T-helper 1 cell treated with Interleukin-12 subunit alpha and Interleukin-12 subunit beta and Interleukin-4 antibody, amounts not matched to agents 30 μg/mL and 1 μg/mL, for 36 hours (primary cell): ENCODE measurements around the gene PEX16.

Experiments
- H3K27ac Mint-ChIP-seq: one replicate; pipeline ENCODE4 v1.8.0; 2021; ENCODE audit warnings: mild to moderate bottlenecking, mixed read lengths
- H3K27me3 Mint-ChIP-seq: one replicate; pipeline ENCODE4 v1.8.0; 2021; ENCODE audit warnings: low read depth, mixed read lengths
- H3K36me3 Mint-ChIP-seq: one replicate; pipeline ENCODE4 v1.8.0; 2021; ENCODE audit warnings: low read depth, mixed read lengths
- H3K4me1 Mint-ChIP-seq: one replicate; pipeline ENCODE4 v1.8.0; 2021; ENCODE audit warnings: low read depth, mixed read lengths
- H3K4me3 Mint-ChIP-seq: one replicate; pipeline ENCODE4 v1.8.0; 2021; ENCODE audit warnings: mild to moderate bottlenecking, moderate library complexity, mixed read lengths
- H3K9me3 Mint-ChIP-seq: one replicate; pipeline ENCODE4 v1.8.0; 2021; ENCODE audit warnings: mixed read lengths

Gene PEX16

DNA sequence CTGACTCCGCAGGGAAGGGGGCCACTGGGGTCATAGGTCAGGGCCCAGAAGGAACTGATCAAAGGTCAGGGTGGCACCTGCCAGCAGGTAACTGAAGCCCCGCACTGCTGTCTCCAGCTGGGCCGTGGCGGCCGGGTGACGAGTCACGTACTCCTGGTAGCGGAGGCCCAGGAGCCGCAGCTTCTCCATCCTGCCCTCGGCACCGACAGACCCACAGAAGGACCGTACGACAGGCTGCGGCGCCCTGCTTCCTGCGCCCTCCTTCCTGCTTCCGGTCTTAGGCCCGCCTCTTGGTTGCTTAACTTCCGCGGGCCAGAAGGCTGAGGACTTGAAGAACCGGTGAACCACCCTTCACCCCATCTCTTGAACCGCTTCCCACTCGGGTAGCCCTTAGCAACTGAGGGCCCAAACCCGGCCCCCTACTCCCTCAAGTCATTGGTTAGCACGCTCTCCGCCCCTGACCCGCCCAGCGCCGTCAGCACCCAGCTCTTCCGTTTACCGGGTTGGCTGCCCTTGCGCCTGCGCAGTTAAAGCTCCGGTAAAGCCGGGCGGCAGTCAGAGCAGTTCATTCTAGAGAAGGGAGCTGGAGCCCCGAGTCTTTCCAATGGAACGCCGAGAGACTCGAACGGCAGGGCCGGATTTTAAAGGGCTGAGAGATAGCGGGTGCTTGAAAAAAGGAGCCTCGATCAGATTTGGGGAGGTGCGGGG, at the start of gene PEX16:
Gene PEX16, minus strand, starts transcription at position 255 of the 708 bp plus-strand sequence. Its CDS starts 66 bp downstream, at position 189.
- Mint-ChIP-seq H3K4me3 (peak within 1 kb of the TSS; percentile 86), H3K27me3 (peaks cover 12% of the 10 kb centered on the region), H3K4me1 (peaks cover 13% of the 10 kb centered on the region), H3K36me3 (peaks cover 8% of the 10 kb centered on the region), H3K9me3 (no peaks in the 10 kb centered on the region), H3K27ac (peak within 1 kb of the TSS; percentile 96)

GRCh38 chr11:45964911-45965389, 47.3 kb upstream of the PEX16 start:
- Mint-ChIP-seq H3K9me3 (no peaks in the 10 kb centered on the region), H3K27ac (no peak overlapping the region), H3K27me3 (no peaks in the 10 kb centered on the region), H3K4me3 (no peak overlapping the region), H3K4me1 (no peaks in the 10 kb centered on the region), H3K36me3 (peaks cover 12% of the 10 kb centered on the region)

GRCh38 chr11:45961751-45962240, 44.1 kb upstream of the PEX16 start:
- Mint-ChIP-seq H3K4me3 (no peak overlapping the region), H3K36me3 (peaks cover 12% of the 10 kb centered on the region), H3K27ac (no peak overlapping the region), H3K4me1 (no peaks in the 10 kb centered on the region), H3K27me3 (no peaks in the 10 kb centered on the region), H3K9me3 (no peaks in the 10 kb centered on the region)

GRCh38 chr11:45960387-45961095, 42.9 kb upstream of the PEX16 start:
- no peaks in the 10 kb centered on the region for H3K27me3 Mint-ChIP-seq
- H3K9me3 Mint-ChIP-seq, result no peaks in the 10 kb centered on the region

DNA sequence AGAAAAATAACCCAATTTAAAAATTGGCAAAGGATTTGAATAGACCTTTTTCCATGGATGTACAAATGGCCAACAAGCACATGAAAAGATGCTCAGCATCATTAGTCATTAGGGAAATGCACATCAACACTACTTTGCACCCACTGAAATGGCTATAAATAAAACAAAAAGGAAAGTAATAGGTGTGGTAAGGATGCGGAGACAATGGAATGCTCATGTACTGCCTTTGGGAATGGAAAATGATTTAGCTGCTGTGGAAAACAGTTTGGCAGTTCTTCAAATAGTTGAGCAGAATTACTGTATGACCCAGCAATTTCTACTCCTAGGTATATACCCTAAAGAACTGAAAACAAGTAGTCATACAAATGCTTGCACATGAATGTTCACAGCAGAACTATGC, 42.2 kb upstream of the PEX16 start:
- Mint-ChIP-seq H3K4me1 (no peaks in the 10 kb centered on the region), H3K9me3 (no peaks in the 10 kb centered on the region)

More at GRCh38 chr11:45960387-45961095, 42.9 kb upstream of the PEX16 start:
- H3K36me3 Mint-ChIP-seq, result peaks cover 15% of the 10 kb centered on the region
- H3K4me1 Mint-ChIP-seq, result no peaks in the 10 kb centered on the region
- no peak overlapping the region for H3K4me3 Mint-ChIP-seq
- H3K27ac Mint-ChIP-seq, result no peak overlapping the region

GRCh38 chr11:45949992-45950407, 32.3 kb upstream of the PEX16 start:
- Mint-ChIP-seq H3K4me1 (no peaks in the 10 kb centered on the region), H3K27me3 (no peaks in the 10 kb centered on the region), H3K27ac (no peak overlapping the region), H3K36me3 (peaks cover 20% of the 10 kb centered on the region), H3K9me3 (no peaks in the 10 kb centered on the region), H3K4me3 (no peak overlapping the region)

More for the DNA sequence above, 42.2 kb upstream of the PEX16 start:
- no peak overlapping the region for H3K27ac Mint-ChIP-seq
- no peaks in the 10 kb centered on the region for H3K27me3 Mint-ChIP-seq
- no peak overlapping the region for H3K4me3 Mint-ChIP-seq
- H3K36me3 Mint-ChIP-seq, result peaks cover 19% of the 10 kb centered on the region

- no peaks in the 10 kb centered on the region for H3K27me3 Mint-ChIP-seq
- no peak overlapping the region for H3K27ac Mint-ChIP-seq
- H3K36me3 Mint-ChIP-seq, result peaks cover 23% of the 10 kb centered on the region
- no peaks in the 10 kb centered on the region for H3K9me3 Mint-ChIP-seq
- no peak overlapping the region for H3K4me3 Mint-ChIP-seq
- H3K4me1 Mint-ChIP-seq, result no peaks in the 10 kb centered on the region
These were observed 30.7 kb upstream of the PEX16 start for GRCh38 chr11:45948356-45948755.

DNA sequence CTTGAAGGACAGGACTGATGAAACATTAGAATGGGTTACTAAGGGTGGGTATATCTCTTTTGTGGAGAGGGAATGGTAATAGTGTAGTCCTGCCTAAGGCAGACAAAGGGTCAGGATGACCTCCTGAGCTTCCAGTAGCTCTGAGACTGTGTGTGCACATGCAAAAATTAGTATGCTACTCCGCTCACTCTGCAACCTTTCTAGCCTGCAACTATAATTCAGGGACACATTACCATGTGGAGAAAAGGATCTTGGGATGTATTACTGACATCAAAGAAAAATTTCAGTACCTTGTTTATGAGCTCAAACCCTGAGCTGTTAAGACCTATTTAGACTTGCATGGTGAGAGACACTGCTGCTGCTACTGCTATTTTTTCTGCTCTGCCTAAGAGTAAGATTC, 30.2 kb upstream of the PEX16 start:
- Mint-ChIP-seq H3K27me3 (no peaks in the 10 kb centered on the region), H3K9me3 (no peaks in the 10 kb centered on the region), H3K27ac (no peak overlapping the region), H3K36me3 (peaks cover 23% of the 10 kb centered on the region), H3K4me3 (no peak overlapping the region), H3K4me1 (no peaks in the 10 kb centered on the region)

- H3K9me3 Mint-ChIP-seq, result no peaks in the 10 kb centered on the region
- peaks cover 27% of the 10 kb centered on the region for H3K36me3 Mint-ChIP-seq
- no peaks in the 10 kb centered on the region for H3K4me1 Mint-ChIP-seq
- H3K4me3 Mint-ChIP-seq, result no peak overlapping the region
- H3K27ac Mint-ChIP-seq, result no peak overlapping the region
- no peaks in the 10 kb centered on the region for H3K27me3 Mint-ChIP-seq
These were observed 27.8 kb upstream of the PEX16 start for GRCh38 chr11:45945397-45945999.

GRCh38 chr11:45942381-45942780, 24.7 kb upstream of the PEX16 start:
- Mint-ChIP-seq H3K27me3 (no peaks in the 10 kb centered on the region), H3K36me3 (peaks cover 21% of the 10 kb centered on the region), H3K9me3 (no peaks in the 10 kb centered on the region), H3K4me1 (no peaks in the 10 kb centered on the region), H3K27ac (no peak overlapping the region), H3K4me3 (no peak overlapping the region)

- Mint-ChIP-seq H3K36me3 (peaks cover 24% of the 10 kb centered on the region), H3K9me3 (no peaks in the 10 kb centered on the region), H3K27ac (no peak overlapping the region), H3K4me1 (no peaks in the 10 kb centered on the region), H3K27me3 (no peaks in the 10 kb centered on the region), H3K4me3 (no peak overlapping the region)
These were observed 23.6 kb upstream of the PEX16 start for GRCh38 chr11:45941285-45941684.

DNA sequence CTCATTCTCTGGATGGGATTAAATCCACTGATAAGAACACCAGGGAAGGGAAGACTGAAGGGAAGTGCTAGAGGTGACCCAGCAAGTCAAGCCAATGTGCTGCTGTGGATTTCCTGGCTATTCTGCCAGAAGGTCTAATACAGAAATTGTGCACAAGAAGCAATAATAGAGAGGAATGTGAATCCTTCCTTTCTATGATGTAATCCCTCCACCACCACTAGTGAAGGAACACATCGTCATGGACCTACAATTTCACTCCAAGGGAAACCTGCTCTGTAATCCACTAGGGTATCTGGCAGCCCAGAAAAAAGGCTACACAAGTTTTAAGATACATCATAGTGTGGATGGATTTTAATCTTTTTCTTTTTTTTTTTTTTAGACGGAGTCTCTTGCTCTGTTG, 22.2 kb upstream of the PEX16 start:
- no peaks in the 10 kb centered on the region for H3K9me3 Mint-ChIP-seq
- H3K27ac Mint-ChIP-seq, result no peak overlapping the region
- H3K27me3 Mint-ChIP-seq, result no peaks in the 10 kb centered on the region
- H3K36me3 Mint-ChIP-seq, result peaks cover 14% of the 10 kb centered on the region
- no peak overlapping the region for H3K4me3 Mint-ChIP-seq
- no peaks in the 10 kb centered on the region for H3K4me1 Mint-ChIP-seq

- Mint-ChIP-seq H3K4me1 (no peaks in the 10 kb centered on the region), H3K27me3 (no peaks in the 10 kb centered on the region), H3K9me3 (no peaks in the 10 kb centered on the region), H3K36me3 (peaks cover 18% of the 10 kb centered on the region), H3K27ac (no peak overlapping the region), H3K4me3 (no peak overlapping the region)
These were observed 20.2 kb upstream of the PEX16 start for GRCh38 chr11:45937916-45938315.

DNA sequence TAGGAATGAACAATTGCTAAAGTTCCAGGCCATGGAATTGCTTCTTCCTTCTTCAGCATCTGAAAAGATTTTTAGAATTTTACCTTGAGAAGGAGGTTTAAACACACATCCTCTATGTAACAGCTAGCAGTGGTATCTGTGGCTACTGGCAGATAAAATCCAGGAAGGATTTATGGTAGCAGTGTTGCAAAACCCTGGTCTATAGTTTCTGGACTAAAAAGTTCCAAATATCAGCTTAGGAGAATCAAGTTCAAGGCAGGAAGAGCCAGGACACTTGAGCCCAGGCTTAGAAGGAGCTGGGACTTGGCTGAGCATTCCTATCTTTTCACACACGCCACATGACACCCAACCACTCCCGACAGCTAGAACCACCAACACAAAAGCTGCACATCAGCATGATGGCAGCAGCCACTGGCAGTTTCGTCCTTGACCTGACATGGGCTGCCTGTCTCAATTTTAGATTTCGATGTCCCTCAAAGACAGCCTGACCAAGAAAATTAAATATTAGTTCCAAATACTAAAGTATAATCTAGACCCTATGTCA, 18.9 kb upstream of the PEX16 start:
- no peak overlapping the region for H3K4me3 Mint-ChIP-seq
- H3K27me3 Mint-ChIP-seq, result no peaks in the 10 kb centered on the region
- no peak overlapping the region for H3K27ac Mint-ChIP-seq
- H3K36me3 Mint-ChIP-seq, result peaks cover 20% of the 10 kb centered on the region
- no peaks in the 10 kb centered on the region for H3K9me3 Mint-ChIP-seq
- no peaks in the 10 kb centered on the region for H3K4me1 Mint-ChIP-seq
